ENCODE data around the gene CDH16. TPM values are rescaled to one million over a fixed set of nuclear protein-coding genes. Genes with fewer than 3 reads are reported as not detected.
A peak's percentile ranks its signal among the peaks of the same experiment; 100 is the strongest.

The CDH16 gene
- total and polyA plus RNA-seq, 7 donors = 0.53 to 3.3 (median 0.75) TPM; not detected in 2

DNA sequence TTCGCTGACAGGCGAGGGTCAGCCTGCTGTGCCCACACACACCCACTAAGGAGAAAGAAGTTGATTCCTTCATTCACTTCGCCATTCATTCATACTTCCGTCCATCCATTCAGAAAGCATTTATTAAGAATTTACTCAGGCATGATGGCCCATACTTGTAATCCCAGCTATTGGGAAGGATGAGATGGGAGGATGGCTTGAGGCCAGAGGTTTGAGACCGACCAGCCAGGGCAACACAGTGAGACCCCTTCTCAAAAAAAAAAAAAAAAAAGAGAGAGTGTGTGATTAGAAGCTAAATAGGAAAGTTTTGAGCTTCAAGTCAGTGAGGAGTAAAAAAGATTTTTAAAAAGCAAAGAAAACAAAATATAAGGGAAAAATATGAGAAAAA is 25.4 kb upstream of the CDH16 start:
- H3K27me3 ChIP-seq (ENCODE audit: insufficient read depth in 3 of 3, low read length in 2 of 3) = no peaks in the 10 kb centered on the region
- H3K36me3 ChIP-seq (ENCODE audit: insufficient read depth in 1 of 2, low read depth in 1 of 2) = peaks cover 3 to 56% of the 10 kb centered on the region in 2 donors
- H3K4me3 ChIP-seq = no peak overlapping the region
- ATAC-seq (no peak), DNase-seq (no peak)
- no peaks in the 10 kb centered on the region for H3K9me3 ChIP-seq
- no peaks in the 10 kb centered on the region for H3K4me1 ChIP-seq
- no peak for TF ChIP-seq CTCF (IDR thresholded peaks at IDR 0.05)
- 82 to 87% (median 87%) methylated on average over 5 of the region's 5 CpGs for WGBS, 3 donors
- intact Hi-C loops (cut with DNase I) = no loop called here
- peak overlapping the region; percentile 16 for H3K27ac ChIP-seq

- Histone ChIP-seq H3K9me3 (no peaks in the 10 kb centered on the region), H3K27ac (peak overlapping the region; percentile 16), H3K27me3 (ENCODE audit: insufficient read depth in 3 of 3, low read length in 2 of 3) (no peaks in the 10 kb centered on the region), H3K4me1 (no peaks in the 10 kb centered on the region), H3K4me3 (no peak overlapping the region), H3K36me3 (ENCODE audit: insufficient read depth in 1 of 2, low read depth in 1 of 2) (peaks cover 3 to 61% of the 10 kb centered on the region in 2 donors)
- intact Hi-C loops (cut with DNase I) = no loop called here
- peak in 1 of 2 donors; percentile 36 for DNase-seq
- no peak for TF ChIP-seq CTCF (IDR thresholded peaks at IDR 0.05)
- ATAC-seq = no peak
- WGBS, 3 donors = 88 to 92% (median 90%) methylated on average over 15 of the region's 15 CpGs
Observed at GRCh38 chr16:66943426-66944053, 24.9 kb upstream of the CDH16 start.

- Histone ChIP-seq H3K9me3 (no peaks in the 10 kb centered on the region), H3K27me3 (ENCODE audit: insufficient read depth in 3 of 3, low read length in 2 of 3) (no peaks in the 10 kb centered on the region), H3K4me1 (no peaks in the 10 kb centered on the region), H3K36me3 (ENCODE audit: insufficient read depth in 1 of 2, low read depth in 1 of 2) (peaks cover 3 to 67% of the 10 kb centered on the region in 2 donors), H3K27ac (no peak overlapping the region), H3K4me3 (no peak overlapping the region)
- 84 to 95% (median 94%) methylated on average over 5 of the region's 5 CpGs for WGBS, 3 donors
- ATAC-seq = no peak
- TF ChIP-seq CTCF (IDR thresholded peaks at IDR 0.05) = no peak
- intact Hi-C loops (cut with DNase I) = no loop called here
- DNase-seq = peak in 1 of 2 donors; percentile 23
Observed at GRCh38 chr16:66942981-66943380, 24.3 kb upstream of the CDH16 start.

- DNase-seq (peak in 1 of 2 donors; percentile 43), ATAC-seq (no peak)
- Histone ChIP-seq H3K9me3 (no peaks in the 10 kb centered on the region), H3K4me3 (no peak overlapping the region), H3K4me1 (peaks cover 16% of the 10 kb centered on the region), H3K36me3 (ENCODE audit: insufficient read depth in 1 of 2, low read depth in 1 of 2) (peaks cover 3 to 85% of the 10 kb centered on the region in 2 donors), H3K27me3 (ENCODE audit: insufficient read depth in 3 of 3, low read length in 2 of 3) (no peaks in the 10 kb centered on the region), H3K27ac (no peak overlapping the region)
- TF ChIP-seq CTCF (IDR thresholded peaks at IDR 0.05) = no peak
- 93 to 95% (median 93%) methylated on average over 16 of the region's 16 CpGs for WGBS, 3 donors
- intact Hi-C loops (cut with DNase I) = no loop called here
Observed at GRCh38 chr16:66940236-66940635, 21.6 kb upstream of the CDH16 start.

DNA sequence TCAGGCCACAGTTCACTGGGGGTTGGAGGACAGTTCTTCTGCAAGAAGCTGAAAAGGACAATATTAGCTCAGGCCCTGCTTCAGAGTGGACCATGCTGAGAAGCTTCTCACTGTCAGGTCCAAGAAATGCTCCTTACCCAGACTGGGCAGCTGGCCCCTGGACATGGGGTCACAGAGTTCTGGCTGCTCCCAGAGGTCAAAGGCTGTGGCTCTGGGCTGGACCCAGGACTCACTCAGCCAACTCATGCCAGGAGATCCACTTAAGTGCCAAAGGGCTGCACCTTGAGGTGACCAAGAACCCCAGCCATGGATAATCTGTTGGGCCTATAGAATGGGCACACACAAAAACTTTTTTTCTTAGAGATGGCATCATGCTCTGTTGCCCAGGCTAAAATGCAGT is 20.7 kb upstream of the CDH16 start:
- Histone ChIP-seq H3K4me3 (no peak overlapping the region), H3K4me1 (peaks cover 16% of the 10 kb centered on the region), H3K27me3 (ENCODE audit: insufficient read depth in 3 of 3, low read length in 2 of 3) (no peaks in the 10 kb centered on the region), H3K9me3 (no peaks in the 10 kb centered on the region), H3K36me3 (ENCODE audit: insufficient read depth in 1 of 2, low read depth in 1 of 2) (peaks cover 3 to 82% of the 10 kb centered on the region in 2 donors), H3K27ac (no peak overlapping the region)
- ATAC-seq = no peak
- no peak for TF ChIP-seq CTCF (IDR thresholded peaks at IDR 0.05)
- intact Hi-C loops (cut with DNase I) = no loop called here
- peak in 1 of 2 donors; percentile 37 for DNase-seq

Measured in psoas muscle (tissue), 8 donors.